Natural killer cell (primary cell): Measurements from ENCODE around the gene AREL1. TPM values are rescaled to one million over a fixed set of nuclear protein-coding genes. Genes with fewer than 3 reads are reported as not detected.

Source experiments
- ATAC-seq, 3 donors: fragments of 150-1000 bp in 2 of 3; fragments of 200-7000 bp in 1 of 3; cut with Tn5 transposase; 1 replicate in 1 of 3; 2 replicates in 2 of 3; pipeline ENCODE4 v1.10.0; 2021; ENCODE audit warnings: mild to moderate bottlenecking in 2 of 3, moderate library complexity in 2 of 3
- DNase-seq, 2 donors: peaks; one replicate each; pipeline versions ENCODE4 v3.0.0 to v3.0.0-alpha.2; 2013 to 2021; ENCODE audit warnings: mixed read lengths in 1 of 2
- H3K27ac ChIP-seq: one replicate; pipeline ENCODE4 v1.5.1; 2013; ENCODE audit warnings: mild to moderate bottlenecking, low read length
- H3K27me3 ChIP-seq: one replicate; pipeline ENCODE4 v1.6.1; 2013; ENCODE audit warnings: low read length; ENCODE audit not compliant: control insufficient read depth, insufficient read depth
- H3K36me3 ChIP-seq: one replicate; pipeline ENCODE4 v1.6.1; 2013; ENCODE audit warnings: low read length; ENCODE audit not compliant: control insufficient read depth, insufficient read depth
- H3K4me1 ChIP-seq: one replicate; pipeline ENCODE4 v1.6.1; 2013; ENCODE audit warnings: low read length; ENCODE audit not compliant: control insufficient read depth, insufficient read depth
- H3K4me3 ChIP-seq: one replicate; pipeline ENCODE4 v1.5.1; 2013; ENCODE audit warnings: low read length
- H3K9me3 ChIP-seq: one replicate; pipeline ENCODE4 v1.6.1; 2013; ENCODE audit warnings: low read length; ENCODE audit not compliant: control insufficient read depth, insufficient read depth
- H3K27ac Mint-ChIP-seq, 2 donors: one replicate each; pipeline ENCODE4 v1.8.0; 2022; ENCODE audit warnings: mild to moderate bottlenecking in 2 of 2, mixed read lengths in 2 of 2, moderate library complexity in 1 of 2
- H3K27me3 Mint-ChIP-seq, 2 donors: one replicate each; pipeline ENCODE4 v1.8.0; 2022; ENCODE audit warnings: low read depth in 2 of 2, mixed read lengths in 2 of 2
- H3K36me3 Mint-ChIP-seq: one replicate; pipeline ENCODE4 v1.8.0; 2022; ENCODE audit warnings: mixed read lengths
- H3K4me1 Mint-ChIP-seq, 2 donors: one replicate each; pipeline ENCODE4 v1.8.0; 2022; ENCODE audit warnings: mixed read lengths in 2 of 2
- H3K4me3 Mint-ChIP-seq: one replicate; pipeline ENCODE4 v1.8.0; 2022; ENCODE audit warnings: mild to moderate bottlenecking, moderate library complexity, mixed read lengths
- H3K9me3 Mint-ChIP-seq, 2 donors: one replicate each; pipeline ENCODE4 v1.8.0; 2022; ENCODE audit warnings: mixed read lengths in 2 of 2
- CTCF ChIP-seq: fragments of 200-600 bp; IDR thresholded peaks from one replicate; pipeline ENCODE4 v1.8.0; 2022; ENCODE audit warnings: antibody characterized with exemption
- WGBS: methylation state at CpG from one replicate; pipeline ENCODE4 v1.1.7; 2013; ENCODE audit warnings: missing lambda C conversion rate; ENCODE audit not compliant: insufficient coverage; 5-methylcytosine and 5-hydroxymethylcytosine counted together
- intact Hi-C: fragments of 100-400 bp; cut with micrococcal nuclease; formaldehyde crosslinking; loops from one replicate; pipeline ENCODE4 v1.14.2; 2022
- total RNA-seq, 4 donors: library from RNA; stranded (reverse); fragments of 120-200 nt in 1 of 4; gene quantifications; one replicate each; pipeline versions ENCODE4 v1.2.3 to v1.2.4, GENCODE V29; 2013 to 2022

AREL1 gene
- total RNA-seq, 3 donors from 2014 or later (not counting 1 experiment from before 2014, with no cell fraction given), result 65.9 to 83.0 (median 82.3) TPM

- Mint-ChIP-seq H3K9me3 (no peaks in the 10 kb centered on the region), H3K36me3 (no peaks in the 10 kb centered on the region), H3K4me1 (peaks cover 11 to 45% of the 10 kb centered on the region in 2 donors), H3K4me3 (no peak overlapping the region), H3K27ac (no peak overlapping the region), H3K27me3 (peaks cover 0 to 4% of the 10 kb centered on the region in 2 donors)
- H3K36me3 ChIP-seq, result no peaks in the 10 kb centered on the region
- intact Hi-C loops, result no loop called here
- no peak overlapping the region for H3K4me3 ChIP-seq
- H3K4me1 ChIP-seq, result peaks cover 18% of the 10 kb centered on the region
- no peaks in the 10 kb centered on the region for H3K27me3 ChIP-seq
- ATAC-seq (no peak), DNase-seq (no peak)
- TF ChIP-seq CTCF, result no peak
- no peaks in the 10 kb centered on the region for H3K9me3 ChIP-seq
- WGBS, result 92% methylated on average over 15 of the region's 15 CpGs
- no peak overlapping the region for H3K27ac ChIP-seq
These were observed 81.8 kb downstream of the AREL1 start for GRCh38 chr14:74630881-74631690.

- intact Hi-C loops, result no loop called here
- Histone ChIP-seq H3K27ac (no peak overlapping the region), H3K9me3 (no peaks in the 10 kb centered on the region), H3K27me3 (no peaks in the 10 kb centered on the region), H3K36me3 (no peaks in the 10 kb centered on the region), H3K4me3 (no peak overlapping the region), H3K4me1 (peaks cover 30% of the 10 kb centered on the region)
- DNase-seq (no peak), ATAC-seq (no peak)
- Mint-ChIP-seq H3K27ac (no peak overlapping the region), H3K36me3 (no peaks in the 10 kb centered on the region), H3K4me1 (peaks cover 26 to 57% of the 10 kb centered on the region in 2 donors), H3K9me3 (no peaks in the 10 kb centered on the region), H3K4me3 (no peak overlapping the region), H3K27me3 (peaks cover 0 to 2% of the 10 kb centered on the region in 2 donors)
- WGBS, result 95% methylated on average over 5 of the region's 5 CpGs
- no peak for TF ChIP-seq CTCF
These were observed 84.5 kb downstream of the AREL1 start for GRCh38 chr14:74628418-74628817.

GRCh38 chr14:74627076-74627475 lies 85.8 kb downstream of the AREL1 start:
- H3K9me3 Mint-ChIP-seq, result no peaks in the 10 kb centered on the region
- H3K4me3 ChIP-seq, result no peak overlapping the region
- peak overlapping the region; percentile 68 for H3K4me3 Mint-ChIP-seq
- intact Hi-C loops, result no loop called here
- peaks cover 30% of the 10 kb centered on the region for H3K4me1 ChIP-seq
- H3K27ac Mint-ChIP-seq, result no peak overlapping the region
- WGBS, result 26% methylated on average over 8 of the region's 8 CpGs
- ATAC-seq (peak in 2 of 3 donors; percentile 26 to 36), DNase-seq (no peak)
- no peak overlapping the region for H3K27ac ChIP-seq
- no peak for TF ChIP-seq CTCF
- no peaks in the 10 kb centered on the region for H3K27me3 ChIP-seq
- H3K36me3 ChIP-seq, result no peaks in the 10 kb centered on the region
- no peaks in the 10 kb centered on the region for H3K9me3 ChIP-seq
- H3K4me1 Mint-ChIP-seq, result peaks cover 21 to 58% of the 10 kb centered on the region in 2 donors
- H3K36me3 Mint-ChIP-seq, result no peaks in the 10 kb centered on the region
- H3K27me3 Mint-ChIP-seq, result peaks cover 0 to 5% of the 10 kb centered on the region in 2 donors
